Measurements from ENCODE around the gene CDK15.
"Not testable (repeated sequence)": the region's sequence is repeated elsewhere in the genome, so short reads cannot be mapped to it uniquely, and the experiment has no call there.

CDK15 gene

DNA sequence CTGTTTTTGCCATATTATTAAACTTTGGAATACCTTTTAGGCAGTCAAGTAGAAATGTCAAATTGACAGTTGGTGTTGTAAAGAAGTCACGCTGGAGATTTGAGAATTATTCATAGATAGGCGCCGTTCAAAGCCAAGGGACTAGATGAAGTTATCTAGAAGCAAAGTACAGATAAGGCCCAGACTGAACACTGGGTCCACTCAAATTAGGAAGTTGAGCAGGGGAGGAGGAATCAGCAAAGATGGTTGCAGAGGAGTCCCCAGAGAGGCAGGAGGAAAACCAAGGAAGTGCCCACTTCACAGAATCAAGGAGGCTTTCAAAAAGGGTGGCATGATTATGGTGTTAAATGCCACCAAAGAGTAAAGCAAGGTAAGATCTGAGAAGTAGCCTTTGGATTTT is 16.0 kb upstream of the CDK15 start:
- H3K27me3 ChIP-seq (replicated peaks; ENCODE audit: control insufficient read depth, insufficient read depth, low read length): no peaks in the 10 kb centered on the region
- DNase-seq (ENCODE audit: low read depth): no peak
- H3K4me1 ChIP-seq (ENCODE audit: control insufficient read depth, insufficient read depth, low read length): peaks cover 3% of the 10 kb centered on the region
- no peaks in the 10 kb centered on the region for H3K9me3 ChIP-seq (ENCODE audit: control insufficient read depth, low read length)
- no peaks in the 10 kb centered on the region for H3K36me3 ChIP-seq (ENCODE audit: control insufficient read depth, insufficient read depth, low read length, severe bottlenecking)
- no peak overlapping the region for H3K4me3 ChIP-seq (ENCODE audit: low read length)
- no peak overlapping the region for H3K9ac ChIP-seq (ENCODE audit: low read length)

DNA sequence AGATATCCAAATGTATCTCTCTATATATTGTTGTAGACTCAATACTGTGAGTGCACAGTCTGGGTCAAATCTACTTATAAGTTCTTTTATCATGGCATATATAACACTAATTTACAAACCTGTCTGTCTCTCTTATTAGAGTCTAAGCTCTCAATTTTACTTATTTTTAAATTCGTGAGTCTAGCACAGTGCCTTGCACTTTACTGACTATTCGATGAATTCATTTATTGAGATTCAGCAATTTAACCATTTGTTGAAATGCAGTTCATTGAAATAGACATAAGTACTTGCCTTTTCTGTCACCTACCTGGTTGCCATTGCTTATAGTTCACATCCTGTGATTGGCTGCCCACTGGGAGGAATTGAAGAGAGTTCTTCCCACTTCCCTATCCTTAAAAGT is 15.3 kb upstream of the CDK15 start:
- H3K4me3 ChIP-seq (ENCODE audit: low read length): no peak overlapping the region
- no peaks in the 10 kb centered on the region for H3K9me3 ChIP-seq (ENCODE audit: control insufficient read depth, low read length)
- no peaks in the 10 kb centered on the region for H3K36me3 ChIP-seq (ENCODE audit: control insufficient read depth, insufficient read depth, low read length, severe bottlenecking)
- H3K4me1 ChIP-seq (ENCODE audit: control insufficient read depth, insufficient read depth, low read length): peaks cover 3% of the 10 kb centered on the region
- H3K9ac ChIP-seq (ENCODE audit: low read length): no peak overlapping the region
- no peak for DNase-seq (ENCODE audit: low read depth)
- no peaks in the 10 kb centered on the region for H3K27me3 ChIP-seq (replicated peaks; ENCODE audit: control insufficient read depth, insufficient read depth, low read length)

DNA sequence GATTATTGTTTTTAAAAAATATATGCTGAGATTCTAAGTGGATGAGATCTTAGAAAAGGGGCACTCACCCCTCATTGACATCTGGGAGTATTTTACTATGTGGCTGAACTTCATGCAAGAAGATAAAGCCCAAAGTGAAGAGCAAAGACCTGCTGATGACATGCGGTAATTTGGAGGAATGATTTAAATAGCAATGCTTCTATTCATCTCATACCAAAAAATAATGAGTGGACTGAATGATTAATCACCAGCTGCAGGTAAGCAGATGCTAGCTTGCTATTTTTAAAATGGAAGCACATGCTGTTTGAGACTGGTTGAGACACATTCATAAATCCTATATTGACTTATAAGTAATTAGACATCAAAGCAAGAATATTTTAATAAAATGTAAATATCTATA is 12.7 kb upstream of the CDK15 start:
- no peaks in the 10 kb centered on the region for H3K27me3 ChIP-seq (replicated peaks; ENCODE audit: control insufficient read depth, insufficient read depth, low read length)
- H3K4me3 ChIP-seq (ENCODE audit: low read length): no peak overlapping the region
- no peak for DNase-seq (ENCODE audit: low read depth)

GRCh38 chr2:201794294-201794693 is 12.0 kb upstream of the CDK15 start:
- H3K9me3 ChIP-seq (ENCODE audit: control insufficient read depth, low read length): no peaks in the 10 kb centered on the region
- peaks cover 14% of the 10 kb centered on the region for H3K4me1 ChIP-seq (ENCODE audit: control insufficient read depth, insufficient read depth, low read length)
- no peak overlapping the region for H3K9ac ChIP-seq (ENCODE audit: low read length)

More for the DNA sequence above, 12.7 kb upstream of the CDK15 start:
- Histone ChIP-seq H3K9me3 (ENCODE audit: control insufficient read depth, low read length) (no peaks in the 10 kb centered on the region), H3K9ac (ENCODE audit: low read length) (no peak overlapping the region), H3K4me1 (ENCODE audit: control insufficient read depth, insufficient read depth, low read length) (peaks cover 13% of the 10 kb centered on the region), H3K36me3 (ENCODE audit: control insufficient read depth, insufficient read depth, low read length, severe bottlenecking) (no peaks in the 10 kb centered on the region)

DNA sequence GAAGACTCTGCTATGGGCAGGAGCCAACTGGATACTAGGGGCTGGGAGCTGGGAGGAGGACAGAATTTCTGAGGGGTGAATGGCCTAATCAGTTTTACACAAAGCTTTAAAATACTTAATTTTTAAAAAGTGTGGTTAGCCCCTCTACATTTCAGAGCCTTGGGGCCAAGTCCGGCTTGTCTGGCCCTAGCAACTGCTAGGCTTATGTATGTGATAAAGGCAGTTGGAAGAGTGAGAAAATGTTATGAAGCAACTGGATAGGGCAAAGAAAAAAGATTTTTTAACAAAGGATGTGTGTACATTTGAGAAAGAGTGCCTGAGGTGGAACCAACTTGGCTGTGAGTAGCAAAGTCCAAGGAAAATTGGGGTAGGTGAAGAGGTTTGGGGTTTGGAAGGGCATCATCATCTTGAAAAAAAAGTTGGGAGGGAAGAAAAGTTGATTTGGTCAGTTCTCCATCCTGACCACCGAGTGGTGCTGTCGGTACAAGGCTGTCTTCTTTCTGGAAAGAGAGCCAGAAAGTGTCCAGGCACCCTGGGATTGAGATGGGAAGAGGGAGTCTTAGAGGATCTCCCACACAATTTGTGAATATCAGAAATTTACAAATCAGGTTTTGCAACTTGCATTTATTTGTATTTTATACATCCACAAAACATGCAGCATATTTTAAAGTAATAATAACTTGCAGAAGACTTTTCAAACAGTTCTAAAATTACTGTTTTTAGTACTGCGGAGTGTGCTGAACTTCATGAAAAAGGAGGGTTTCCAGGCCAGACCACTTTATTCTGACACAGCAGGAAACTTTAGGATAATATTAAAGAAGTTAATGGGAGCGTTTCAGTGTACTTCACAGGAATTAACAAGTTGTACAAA is 10.5 kb upstream of the CDK15 start:
- H3K36me3 ChIP-seq (ENCODE audit: control insufficient read depth, insufficient read depth, low read length, severe bottlenecking): no peaks in the 10 kb centered on the region
- H3K4me3 ChIP-seq (ENCODE audit: low read length): no peak overlapping the region
- no peak overlapping the region for H3K9ac ChIP-seq (ENCODE audit: low read length)
- peak; percentile 84 for DNase-seq (ENCODE audit: low read depth)
- no peaks in the 10 kb centered on the region for H3K27me3 ChIP-seq (replicated peaks; ENCODE audit: control insufficient read depth, insufficient read depth, low read length)
- no peaks in the 10 kb centered on the region for H3K9me3 ChIP-seq (ENCODE audit: control insufficient read depth, low read length)
- peaks cover 14% of the 10 kb centered on the region for H3K4me1 ChIP-seq (ENCODE audit: control insufficient read depth, insufficient read depth, low read length)

More at GRCh38 chr2:201794294-201794693, 12.0 kb upstream of the CDK15 start:
- no peak for DNase-seq (ENCODE audit: low read depth)
- Histone ChIP-seq H3K4me3 (ENCODE audit: low read length) (no peak overlapping the region), H3K27me3 (replicated peaks; ENCODE audit: control insufficient read depth, insufficient read depth, low read length) (no peaks in the 10 kb centered on the region), H3K36me3 (ENCODE audit: control insufficient read depth, insufficient read depth, low read length, severe bottlenecking) (no peaks in the 10 kb centered on the region)

- no peaks in the 10 kb centered on the region for H3K9me3 ChIP-seq (ENCODE audit: control insufficient read depth, low read length)
- peaks cover 14% of the 10 kb centered on the region for H3K4me1 ChIP-seq (ENCODE audit: control insufficient read depth, insufficient read depth, low read length)
- H3K27me3 ChIP-seq (replicated peaks; ENCODE audit: control insufficient read depth, insufficient read depth, low read length): no peaks in the 10 kb centered on the region
- no peak for DNase-seq (ENCODE audit: low read depth)
- no peak overlapping the region for H3K9ac ChIP-seq (ENCODE audit: low read length)
- no peaks in the 10 kb centered on the region for H3K36me3 ChIP-seq (ENCODE audit: control insufficient read depth, insufficient read depth, low read length, severe bottlenecking)
- no peak overlapping the region for H3K4me3 ChIP-seq (ENCODE audit: low read length)
Measured at GRCh38 chr2:201796478-201796865, 9.9 kb upstream of the CDK15 start.

DNA sequence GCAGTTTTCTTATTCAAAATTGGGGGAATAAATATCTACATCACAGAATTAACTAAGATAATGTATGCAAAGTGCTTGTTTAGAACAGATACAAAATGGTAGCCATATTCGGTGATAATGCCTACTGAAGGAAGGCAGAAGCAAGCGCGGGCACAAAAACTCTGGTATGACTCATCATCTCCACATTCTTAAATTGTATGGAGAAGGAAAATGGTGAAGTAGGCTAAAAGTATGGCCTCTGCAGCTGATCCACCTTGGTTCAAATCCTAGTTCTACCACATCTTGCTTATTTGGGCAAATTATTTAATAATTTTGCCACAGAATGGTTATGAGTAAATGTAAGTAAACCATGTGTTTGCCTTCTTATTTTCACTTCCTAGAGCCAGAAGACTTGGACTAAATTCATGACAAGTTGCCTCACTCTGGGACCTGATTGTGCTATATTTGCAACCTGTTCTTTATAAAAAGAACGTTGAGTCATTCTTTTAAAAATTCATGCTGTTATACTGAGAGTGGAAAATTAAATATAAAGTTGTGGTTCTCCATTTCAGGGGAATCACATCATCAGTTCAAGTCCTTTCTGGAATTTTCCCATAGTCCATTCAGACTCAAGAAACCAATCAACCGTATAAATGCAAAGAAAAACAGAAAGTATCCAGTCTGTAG is 9.0 kb upstream of the CDK15 start:
- Histone ChIP-seq H3K4me1 (ENCODE audit: control insufficient read depth, insufficient read depth, low read length) (peaks cover 14% of the 10 kb centered on the region), H3K4me3 (ENCODE audit: low read length) (no peak overlapping the region), H3K9ac (ENCODE audit: low read length) (no peak overlapping the region), H3K9me3 (ENCODE audit: control insufficient read depth, low read length) (no peaks in the 10 kb centered on the region), H3K27me3 (replicated peaks; ENCODE audit: control insufficient read depth, insufficient read depth, low read length) (no peaks in the 10 kb centered on the region), H3K36me3 (ENCODE audit: control insufficient read depth, insufficient read depth, low read length, severe bottlenecking) (no peaks in the 10 kb centered on the region)
- peak; percentile 88 for DNase-seq (ENCODE audit: low read depth)

- Histone ChIP-seq H3K9me3 (ENCODE audit: control insufficient read depth, low read length) (no peaks in the 10 kb centered on the region), H3K9ac (ENCODE audit: low read length) (no peak overlapping the region), H3K4me3 (ENCODE audit: low read length) (no peak overlapping the region), H3K27me3 (replicated peaks; ENCODE audit: control insufficient read depth, insufficient read depth, low read length) (no peaks in the 10 kb centered on the region), H3K4me1 (ENCODE audit: control insufficient read depth, insufficient read depth, low read length) (peaks cover 14% of the 10 kb centered on the region), H3K36me3 (ENCODE audit: control insufficient read depth, insufficient read depth, low read length, severe bottlenecking) (no peaks in the 10 kb centered on the region)
- peak; percentile 85 for DNase-seq (ENCODE audit: low read depth)
Measured at GRCh38 chr2:201798252-201798913, 8.0 kb upstream of the CDK15 start.

DNA sequence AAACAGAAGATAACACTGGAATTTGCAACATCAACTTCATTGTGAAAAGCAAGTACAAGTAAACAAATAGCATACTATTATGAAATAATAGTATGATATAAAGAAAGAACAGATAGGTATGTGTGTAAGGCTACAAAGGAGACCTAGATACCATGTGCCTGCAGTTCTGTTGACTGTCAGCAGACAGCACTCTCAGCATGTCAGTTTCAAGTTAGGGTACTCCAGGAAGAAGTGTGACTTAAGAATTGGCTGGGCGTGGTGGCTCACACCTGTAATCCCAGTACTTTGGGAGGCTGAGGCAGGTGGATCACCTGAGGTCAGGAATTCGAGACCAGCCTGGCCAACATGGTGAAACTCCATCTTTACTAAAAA is 7.4 kb upstream of the CDK15 start:
- not testable (repeated sequence) for H3K4me3 ChIP-seq (ENCODE audit: low read length); H3K27me3 ChIP-seq (replicated peaks; ENCODE audit: control insufficient read depth, insufficient read depth, low read length); H3K9me3 ChIP-seq (ENCODE audit: control insufficient read depth, low read length); H3K9ac ChIP-seq (ENCODE audit: low read length); H3K36me3 ChIP-seq (ENCODE audit: control insufficient read depth, insufficient read depth, low read length, severe bottlenecking)
- H3K4me1 ChIP-seq (ENCODE audit: control insufficient read depth, insufficient read depth, low read length): peaks cover 14% of the 10 kb centered on the region
- DNase-seq (ENCODE audit: low read depth): peak; percentile 61

GRCh38 chr2:201807452-201807999 is 1.2 kb downstream of the CDK15 start:
- Histone ChIP-seq H3K9me3 (ENCODE audit: control insufficient read depth, low read length) (no peaks in the 10 kb centered on the region), H3K4me3 (ENCODE audit: low read length) (peak overlapping the region; percentile 70), H3K27me3 (replicated peaks; ENCODE audit: control insufficient read depth, insufficient read depth, low read length) (no peaks in the 10 kb centered on the region), H3K36me3 (ENCODE audit: control insufficient read depth, insufficient read depth, low read length, severe bottlenecking) (no peaks in the 10 kb centered on the region), H3K9ac (ENCODE audit: low read length) (peak overlapping the region; percentile 78), H3K4me1 (ENCODE audit: control insufficient read depth, insufficient read depth, low read length) (peaks cover 23% of the 10 kb centered on the region)
- peak; percentile 89 for DNase-seq (ENCODE audit: low read depth)

GRCh38 chr2:201808027-201808426 is 1.7 kb downstream of the CDK15 start:
- Histone ChIP-seq H3K9ac (ENCODE audit: low read length) (peak overlapping the region; percentile 78), H3K9me3 (ENCODE audit: control insufficient read depth, low read length) (no peaks in the 10 kb centered on the region), H3K4me1 (ENCODE audit: control insufficient read depth, insufficient read depth, low read length) (peaks cover 23% of the 10 kb centered on the region), H3K4me3 (ENCODE audit: low read length) (peak overlapping the region; percentile 70), H3K36me3 (ENCODE audit: control insufficient read depth, insufficient read depth, low read length, severe bottlenecking) (no peaks in the 10 kb centered on the region), H3K27me3 (replicated peaks; ENCODE audit: control insufficient read depth, insufficient read depth, low read length) (no peaks in the 10 kb centered on the region)
- no peak for DNase-seq (ENCODE audit: low read depth)
